ENCODE results near the gene DTHD1. TPM values are rescaled to one million over a fixed set of nuclear protein-coding genes. Genes with fewer than 3 reads are reported as not detected.

Gene DTHD1
- total and polyA plus RNA-seq, 10 of the 15 experiments (the other 5 are each of a cell fraction or from before 2014, with no cell fraction given) = 0.05 to 2.8 (median 1.4) TPM

GRCh38 chr4:36358173-36358572 lies 76.8 kb downstream of the DTHD1 start:
- Histone ChIP-seq H3K27me3 (replicated peaks in 1 of 2; ENCODE audit: control insufficient read depth in 2 of 2, insufficient read depth in 2 of 2, low read length in 1 of 2) (no peaks in the 10 kb centered on the region), H2AFZ (ENCODE audit: control insufficient read depth, low read depth, low read length) (no peak overlapping the region), H3K27ac (ENCODE audit: control insufficient read depth, insufficient read depth) (no peak overlapping the region), H3K9me3 (replicated peaks; ENCODE audit: control insufficient read depth, insufficient read depth, low read length) (no peaks in the 10 kb centered on the region; the same call in 2 of the 3 replicates), H4K20me1 (ENCODE audit: control insufficient read depth, insufficient read depth) (no peaks in the 10 kb centered on the region), H3K9ac (ENCODE audit: control insufficient read depth, insufficient read depth, low read length) (no peak overlapping the region), H3K4me3 (no peak overlapping the region), H3K4me1 (ENCODE audit: control insufficient read depth, insufficient read depth, low read length) (no peaks in the 10 kb centered on the region), H3K79me2 (ENCODE audit: control insufficient read depth, insufficient read depth, low read length) (no peaks in the 10 kb centered on the region), H3K4me2 (ENCODE audit: control insufficient read depth, insufficient read depth) (no peak overlapping the region), H3K36me3 (ENCODE audit: control insufficient read depth in 2 of 2, insufficient read depth in 2 of 2, low read length in 1 of 2) (no peaks in the 10 kb centered on the region)
- ChIA-PET POLR2A (no interaction called here), RAD21 (ENCODE audit: unreplicated experiment) (interaction anchor here (2.0 kb wide), 1 partner anchor 41 kb away, joined by 11 read pairs; no protein-coding TSS in a partner anchor), CTCF (interaction anchor here (0.8 to 3.5 kb wide), 2 partner anchors 41 to 50 kb away, joined by 3 to 26 read pairs; no protein-coding TSS in a partner anchor), SMC1A (ENCODE audit: uncharacterized antibody, unreplicated experiment) (interaction anchor here (1.6 to 2.8 kb wide), 2 partner anchors 10 to 41 kb away, joined by 4 to 12 read pairs; no protein-coding TSS in a partner anchor)
- ATAC-seq (no peak), DNase-seq (ENCODE audit: low read depth, low spot score) (no peak), FAIRE-seq (no peak)
- in situ Hi-C loops (cut with MboI) = loop anchor here (10.0 kb wide), 1 partner anchor 1027 kb away; no protein-coding TSS in a partner anchor
- intact Hi-C loops (cut with micrococcal nuclease; ENCODE audit: unreplicated experiment) = no loop called here
- no TSS peak for BruUV-seq (replicated peaks)
- WGBS (ENCODE audit: insufficient coverage, insufficient replicate concordance, low lambda C conversion rate, missing lambda C conversion rate) = 77% methylated on average over 4 of the region's 4 CpGs
- TF ChIP-seq ESRRA (IDR thresholded peaks at IDR 0.05; ENCODE audit: low read length) (no peak), POLR2AphosphoS5 (IDR thresholded peaks at IDR 0.05; ENCODE audit: low read length) (no peak), MAX (IDR thresholded peaks at IDR 0.05; ENCODE audit: low read depth, low read length) (no peak), NBN (IDR thresholded peaks at IDR 0.05) (no peak), RAD21 (IDR thresholded peaks at IDR 0.05; ENCODE audit: insufficient read depth, low read depth, low read length) (no peak), HDAC2 (IDR thresholded peaks at IDR 0.05) (no peak), ZBTB4 (CRISPR knock-in tag; IDR thresholded peaks at IDR 0.05) (no peak), IKZF1 (conservative IDR thresholded peaks at IDR 0.05) (no peak), USF1 (IDR thresholded peaks at IDR 0.05; ENCODE audit: borderline replicate concordance, extremely low read length, insufficient read depth, low read depth, low read length) (no peak), HDGF (IDR thresholded peaks at IDR 0.05) (no peak), MLLT1 (IDR thresholded peaks at IDR 0.05) (no peak), ZBED1 (IDR thresholded peaks at IDR 0.05; ENCODE audit: borderline replicate concordance) (no peak), MTA3 (IDR thresholded peaks at IDR 0.05; ENCODE audit: borderline replicate concordance, low read length) (no peak), SREBF1 (IDR thresholded peaks at IDR 0.05; ENCODE audit: low read length) (no peak), SP1 (IDR thresholded peaks at IDR 0.05; ENCODE audit: low read depth, low read length) (no peak)
